ENCODE measurements around the gene GLYATL2. TPM values are rescaled to one million over a fixed set of nuclear protein-coding genes. Genes with fewer than 3 reads are reported as not detected.

GLYATL2 gene
- total and polyA plus RNA-seq, 10 of the 15 experiments (the other 5 are each of a cell fraction or from before 2014, with no cell fraction given): 0.13 to 0.97 (median 0.49) TPM

DNA sequence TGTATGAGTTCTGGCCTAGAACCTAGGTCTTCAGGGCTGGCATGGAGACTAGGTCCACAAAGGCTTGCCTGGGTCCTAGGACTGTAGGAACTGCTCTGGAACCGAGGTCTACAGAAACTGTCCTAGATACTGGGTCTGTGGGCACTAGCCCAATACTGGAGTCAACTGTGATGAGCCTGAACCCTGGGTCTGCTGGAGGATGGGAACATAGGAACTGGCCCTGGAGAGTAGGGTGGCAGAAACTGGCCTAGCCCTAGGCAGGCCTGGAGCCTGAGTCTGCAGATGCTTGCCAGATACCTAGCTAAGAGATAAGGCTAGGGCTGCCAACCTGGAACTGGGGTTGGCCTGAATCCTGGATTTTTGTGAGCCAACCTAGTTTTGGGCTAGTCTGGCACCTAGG is 19.2 kb upstream of the GLYATL2 start:
- Histone ChIP-seq H3K9ac (ENCODE audit: control insufficient read depth, insufficient read depth, low read length) (no peak overlapping the region), H3K9me3 (replicated peaks; ENCODE audit: control insufficient read depth, insufficient read depth, low read length) (no peaks in the 10 kb centered on the region; the same call in 2 of the 3 replicates), H3K79me2 (ENCODE audit: control insufficient read depth, insufficient read depth, low read length) (no peaks in the 10 kb centered on the region), H3K4me3 (no peak overlapping the region), H3K4me2 (ENCODE audit: control insufficient read depth, insufficient read depth) (no peak overlapping the region), H3K4me1 (ENCODE audit: control insufficient read depth, insufficient read depth, low read length) (no peaks in the 10 kb centered on the region), H2AFZ (ENCODE audit: control insufficient read depth, low read depth, low read length) (no peak overlapping the region), H3K27me3 (replicated peaks in 1 of 2; ENCODE audit: control insufficient read depth in 2 of 2, insufficient read depth in 2 of 2, low read length in 1 of 2) (no peaks in the 10 kb centered on the region), H3K27ac (ENCODE audit: control insufficient read depth, insufficient read depth) (no peak overlapping the region), H3K36me3 (ENCODE audit: control insufficient read depth in 2 of 2, insufficient read depth in 2 of 2, low read length in 1 of 2) (no peaks in the 10 kb centered on the region), H4K20me1 (ENCODE audit: control insufficient read depth, insufficient read depth) (no peaks in the 10 kb centered on the region)
- in situ Hi-C loops (cut with MboI) (no loop called here), intact Hi-C loops (cut with micrococcal nuclease; ENCODE audit: unreplicated experiment) (no loop called here)
- BruUV-seq (replicated peaks): no TSS peak
- SMC1A ChIA-PET (ENCODE audit: uncharacterized antibody, unreplicated experiment): no interaction called here
- RAD21 ChIA-PET (ENCODE audit: unreplicated experiment): no interaction called here
- no peak for FAIRE-seq
- POLR2A ChIA-PET: no interaction called here
- WGBS (ENCODE audit: insufficient coverage, insufficient replicate concordance, low lambda C conversion rate, missing lambda C conversion rate): 0% methylated on average over 1 of the region's 1 CpG
- ATAC-seq: no peak
- DNase-seq (ENCODE audit: low read depth, low spot score): no peak
- CTCF ChIA-PET: no interaction called here
- TF ChIP-seq FOXK2 (IDR thresholded peaks at IDR 0.05): no peak
- TF ChIP-seq JUND (IDR thresholded peaks at IDR 0.05; ENCODE audit: low read depth, low read length): no peak
- no peak for TF ChIP-seq GABPA (IDR thresholded peaks at IDR 0.05; ENCODE audit: low read depth)
- TF ChIP-seq, protein P1, sequence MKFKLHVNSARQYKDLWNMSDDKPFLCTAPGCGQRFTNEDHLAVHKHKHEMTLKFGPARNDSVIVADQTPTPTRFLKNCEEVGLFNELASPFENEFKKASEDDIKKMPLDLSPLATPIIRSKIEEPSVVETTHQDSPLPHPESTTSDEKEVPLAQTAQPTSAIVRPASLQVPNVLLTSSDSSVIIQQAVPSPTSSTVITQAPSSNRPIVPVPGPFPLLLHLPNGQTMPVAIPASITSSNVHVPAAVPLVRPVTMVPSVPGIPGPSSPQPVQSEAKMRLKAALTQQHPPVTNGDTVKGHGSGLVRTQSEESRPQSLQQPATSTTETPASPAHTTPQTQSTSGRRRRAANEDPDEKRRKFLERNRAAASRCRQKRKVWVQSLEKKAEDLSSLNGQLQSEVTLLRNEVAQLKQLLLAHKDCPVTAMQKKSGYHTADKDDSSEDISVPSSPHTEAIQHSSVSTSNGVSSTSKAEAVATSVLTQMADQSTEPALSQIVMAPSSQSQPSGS (IDR thresholded peaks at IDR 0.05; ENCODE audit: low read length): no peak
- no peak for TF ChIP-seq NR2C1 (IDR thresholded peaks at IDR 0.05)
- TF ChIP-seq, protein P2, sequence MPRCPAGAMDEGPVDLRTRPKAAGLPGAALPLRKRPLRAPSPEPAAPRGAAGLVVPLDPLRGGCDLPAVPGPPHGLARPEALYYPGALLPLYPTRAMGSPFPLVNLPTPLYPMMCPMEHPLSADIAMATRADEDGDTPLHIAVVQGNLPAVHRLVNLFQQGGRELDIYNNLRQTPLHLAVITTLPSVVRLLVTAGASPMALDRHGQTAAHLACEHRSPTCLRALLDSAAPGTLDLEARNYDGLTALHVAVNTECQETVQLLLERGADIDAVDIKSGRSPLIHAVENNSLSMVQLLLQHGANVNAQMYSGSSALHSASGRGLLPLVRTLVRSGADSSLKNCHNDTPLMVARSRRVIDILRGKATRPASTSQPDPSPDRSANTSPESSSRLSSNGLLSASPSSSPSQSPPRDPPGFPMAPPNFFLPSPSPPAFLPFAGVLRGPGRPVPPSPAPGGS (IDR thresholded peaks at IDR 0.05; ENCODE audit: borderline replicate concordance, insufficient read depth, low read depth, low read length, poor library complexity, severe bottlenecking): no peak
- TF ChIP-seq, protein P3, sequence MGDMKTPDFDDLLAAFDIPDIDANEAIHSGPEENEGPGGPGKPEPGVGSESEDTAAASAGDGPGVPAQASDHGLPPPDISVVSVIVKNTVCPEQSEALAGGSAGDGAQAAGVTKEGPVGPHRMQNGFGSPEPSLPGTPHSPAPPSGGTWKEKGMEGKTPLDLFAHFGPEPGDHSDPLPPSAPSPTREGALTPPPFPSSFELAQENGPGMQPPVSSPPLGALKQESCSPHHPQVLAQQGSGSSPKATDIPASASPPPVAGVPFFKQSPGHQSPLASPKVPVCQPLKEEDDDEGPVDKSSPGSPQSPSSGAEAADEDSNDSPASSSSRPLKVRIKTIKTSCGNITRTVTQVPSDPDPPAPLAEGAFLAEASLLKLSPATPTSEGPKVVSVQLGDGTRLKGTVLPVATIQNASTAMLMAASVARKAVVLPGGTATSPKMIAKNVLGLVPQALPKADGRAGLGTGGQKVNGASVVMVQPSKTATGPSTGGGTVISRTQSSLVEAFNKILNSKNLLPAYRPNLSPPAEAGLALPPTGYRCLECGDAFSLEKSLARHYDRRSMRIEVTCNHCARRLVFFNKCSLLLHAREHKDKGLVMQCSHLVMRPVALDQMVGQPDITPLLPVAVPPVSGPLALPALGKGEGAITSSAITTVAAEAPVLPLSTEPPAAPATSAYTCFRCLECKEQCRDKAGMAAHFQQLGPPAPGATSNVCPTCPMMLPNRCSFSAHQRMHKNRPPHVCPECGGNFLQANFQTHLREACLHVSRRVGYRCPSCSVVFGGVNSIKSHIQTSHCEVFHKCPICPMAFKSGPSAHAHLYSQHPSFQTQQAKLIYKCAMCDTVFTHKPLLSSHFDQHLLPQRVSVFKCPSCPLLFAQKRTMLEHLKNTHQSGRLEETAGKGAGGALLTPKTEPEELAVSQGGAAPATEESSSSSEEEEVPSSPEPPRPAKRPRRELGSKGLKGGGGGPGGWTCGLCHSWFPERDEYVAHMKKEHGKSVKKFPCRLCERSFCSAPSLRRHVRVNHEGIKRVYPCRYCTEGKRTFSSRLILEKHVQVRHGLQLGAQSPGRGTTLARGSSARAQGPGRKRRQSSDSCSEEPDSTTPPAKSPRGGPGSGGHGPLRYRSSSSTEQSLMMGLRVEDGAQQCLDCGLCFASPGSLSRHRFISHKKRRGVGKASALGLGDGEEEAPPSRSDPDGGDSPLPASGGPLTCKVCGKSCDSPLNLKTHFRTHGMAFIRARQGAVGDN (IDR thresholded peaks at IDR 0.05): no peak
- TF ChIP-seq, protein P4, sequence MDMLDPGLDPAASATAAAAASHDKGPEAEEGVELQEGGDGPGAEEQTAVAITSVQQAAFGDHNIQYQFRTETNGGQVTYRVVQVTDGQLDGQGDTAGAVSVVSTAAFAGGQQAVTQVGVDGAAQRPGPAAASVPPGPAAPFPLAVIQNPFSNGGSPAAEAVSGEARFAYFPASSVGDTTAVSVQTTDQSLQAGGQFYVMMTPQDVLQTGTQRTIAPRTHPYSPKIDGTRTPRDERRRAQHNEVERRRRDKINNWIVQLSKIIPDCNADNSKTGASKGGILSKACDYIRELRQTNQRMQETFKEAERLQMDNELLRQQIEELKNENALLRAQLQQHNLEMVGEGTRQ (IDR thresholded peaks at IDR 0.05; ENCODE audit: borderline replicate concordance, low read depth, low read length): no peak
- TF ChIP-seq, protein P5, sequence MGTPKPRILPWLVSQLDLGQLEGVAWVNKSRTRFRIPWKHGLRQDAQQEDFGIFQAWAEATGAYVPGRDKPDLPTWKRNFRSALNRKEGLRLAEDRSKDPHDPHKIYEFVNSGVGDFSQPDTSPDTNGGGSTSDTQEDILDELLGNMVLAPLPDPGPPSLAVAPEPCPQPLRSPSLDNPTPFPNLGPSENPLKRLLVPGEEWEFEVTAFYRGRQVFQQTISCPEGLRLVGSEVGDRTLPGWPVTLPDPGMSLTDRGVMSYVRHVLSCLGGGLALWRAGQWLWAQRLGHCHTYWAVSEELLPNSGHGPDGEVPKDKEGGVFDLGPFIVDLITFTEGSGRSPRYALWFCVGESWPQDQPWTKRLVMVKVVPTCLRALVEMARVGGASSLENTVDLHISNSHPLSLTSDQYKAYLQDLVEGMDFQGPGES (IDR thresholded peaks at IDR 0.05): no peak
- TF ChIP-seq, protein P6, sequence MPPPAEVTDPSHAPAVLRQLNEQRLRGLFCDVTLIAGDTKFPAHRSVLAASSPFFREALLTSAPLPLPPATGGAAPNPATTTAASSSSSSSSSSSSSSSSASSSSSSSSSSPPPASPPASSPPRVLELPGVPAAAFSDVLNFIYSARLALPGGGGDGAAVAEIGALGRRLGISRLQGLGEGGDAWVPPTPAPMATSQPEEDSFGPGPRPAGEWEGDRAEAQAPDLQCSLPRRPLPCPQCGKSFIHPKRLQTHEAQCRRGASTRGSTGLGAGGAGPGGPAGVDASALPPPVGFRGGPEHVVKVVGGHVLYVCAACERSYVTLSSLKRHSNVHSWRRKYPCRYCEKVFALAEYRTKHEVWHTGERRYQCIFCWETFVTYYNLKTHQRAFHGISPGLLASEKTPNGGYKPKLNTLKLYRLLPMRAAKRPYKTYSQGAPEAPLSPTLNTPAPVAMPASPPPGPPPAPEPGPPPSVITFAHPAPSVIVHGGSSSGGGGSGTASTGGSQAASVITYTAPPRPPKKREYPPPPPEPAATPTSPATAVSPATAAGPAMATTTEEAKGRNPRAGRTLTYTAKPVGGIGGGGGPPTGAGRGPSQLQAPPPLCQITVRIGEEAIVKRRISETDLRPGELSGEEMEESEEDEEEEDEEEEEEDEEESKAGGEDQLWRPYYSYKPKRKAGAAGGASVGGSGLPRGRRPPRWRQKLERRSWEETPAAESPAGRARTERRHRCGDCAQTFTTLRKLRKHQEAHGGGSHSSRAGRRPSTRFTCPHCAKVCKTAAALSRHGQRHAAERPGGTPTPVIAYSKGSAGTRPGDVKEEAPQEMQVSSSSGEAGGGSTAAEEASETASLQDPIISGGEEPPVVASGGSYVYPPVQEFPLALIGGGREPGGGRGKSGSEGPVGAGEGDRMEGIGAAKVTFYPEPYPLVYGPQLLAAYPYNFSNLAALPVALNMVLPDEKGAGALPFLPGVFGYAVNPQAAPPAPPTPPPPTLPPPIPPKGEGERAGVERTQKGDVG (CRISPR knock-in tag; IDR thresholded peaks at IDR 0.05): no peak
- no peak for TF ChIP-seq CREM (IDR thresholded peaks at IDR 0.05; ENCODE audit: low read depth)

Measured in GM12878 (cell line).